HG03378 (cell line): ENCODE results near the gene HES5.

ENCODE experiments used
- ATAC-seq: cut with Tn5 transposase; IDR thresholded peaks from one replicate; pipeline ENCODE4 v1.9.1; 2021; ENCODE audit warnings: mild to moderate bottlenecking, moderate library complexity; ENCODE audit not compliant: unreplicated experiment

HES5 gene

DNA sequence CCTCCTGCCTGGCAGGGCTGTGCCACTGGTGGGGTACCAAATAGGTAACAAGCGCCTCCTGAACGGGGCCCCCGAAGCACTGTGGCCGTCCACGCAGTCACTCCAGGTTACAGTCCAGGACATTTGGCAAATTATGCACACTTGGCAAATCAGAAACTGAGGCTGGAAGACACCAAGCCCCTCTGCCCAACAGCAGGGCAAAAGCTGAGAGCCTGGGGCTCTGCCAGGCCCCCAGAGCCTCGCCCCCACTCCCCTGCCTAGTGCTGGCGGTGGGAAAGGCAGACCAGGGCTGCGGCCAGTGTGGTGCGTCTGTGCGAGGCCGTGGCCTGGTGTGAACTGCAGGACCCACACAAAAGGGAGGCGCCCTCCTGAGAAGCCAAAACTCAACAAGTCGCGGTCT is 13.1 kb downstream of the HES5 start:
- ATAC-seq, result no peak

DNA sequence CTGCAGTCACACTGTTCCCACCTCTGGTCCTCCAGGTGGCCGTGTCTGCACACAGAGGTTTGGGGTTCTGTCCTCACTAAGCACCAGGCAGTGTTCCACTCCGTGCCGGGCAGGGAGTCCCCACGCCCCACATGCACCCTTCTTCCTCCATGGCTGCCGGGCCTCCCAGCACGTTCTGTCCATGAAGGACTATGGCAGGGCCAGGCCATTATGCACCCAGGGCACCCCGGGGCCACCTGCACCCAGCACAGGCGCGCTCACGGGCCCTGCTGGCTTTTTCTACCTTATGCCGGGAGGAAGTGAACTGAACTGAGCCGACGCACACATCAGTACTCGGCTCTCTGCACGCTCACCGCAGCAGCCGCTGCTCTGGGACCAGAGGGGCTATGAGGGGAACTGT is 13.9 kb downstream of the HES5 start:
- no peak for ATAC-seq

DNA sequence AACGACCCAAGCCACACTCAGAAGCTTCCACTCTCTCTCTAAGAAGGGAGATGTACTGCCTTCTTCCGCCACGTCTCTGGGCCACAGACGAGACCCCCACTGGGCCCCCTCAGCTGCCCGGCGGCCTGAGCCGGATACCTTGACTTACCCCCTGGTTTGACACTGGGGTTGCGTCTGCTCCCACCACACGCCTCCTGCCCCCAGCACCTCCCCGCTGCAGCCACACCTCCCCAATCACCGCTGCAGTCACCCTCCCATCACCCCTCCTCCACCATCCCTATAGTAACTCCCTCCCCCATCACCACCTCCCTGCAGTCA is 14.3 kb downstream of the HES5 start:
- ATAC-seq, result no peak

DNA sequence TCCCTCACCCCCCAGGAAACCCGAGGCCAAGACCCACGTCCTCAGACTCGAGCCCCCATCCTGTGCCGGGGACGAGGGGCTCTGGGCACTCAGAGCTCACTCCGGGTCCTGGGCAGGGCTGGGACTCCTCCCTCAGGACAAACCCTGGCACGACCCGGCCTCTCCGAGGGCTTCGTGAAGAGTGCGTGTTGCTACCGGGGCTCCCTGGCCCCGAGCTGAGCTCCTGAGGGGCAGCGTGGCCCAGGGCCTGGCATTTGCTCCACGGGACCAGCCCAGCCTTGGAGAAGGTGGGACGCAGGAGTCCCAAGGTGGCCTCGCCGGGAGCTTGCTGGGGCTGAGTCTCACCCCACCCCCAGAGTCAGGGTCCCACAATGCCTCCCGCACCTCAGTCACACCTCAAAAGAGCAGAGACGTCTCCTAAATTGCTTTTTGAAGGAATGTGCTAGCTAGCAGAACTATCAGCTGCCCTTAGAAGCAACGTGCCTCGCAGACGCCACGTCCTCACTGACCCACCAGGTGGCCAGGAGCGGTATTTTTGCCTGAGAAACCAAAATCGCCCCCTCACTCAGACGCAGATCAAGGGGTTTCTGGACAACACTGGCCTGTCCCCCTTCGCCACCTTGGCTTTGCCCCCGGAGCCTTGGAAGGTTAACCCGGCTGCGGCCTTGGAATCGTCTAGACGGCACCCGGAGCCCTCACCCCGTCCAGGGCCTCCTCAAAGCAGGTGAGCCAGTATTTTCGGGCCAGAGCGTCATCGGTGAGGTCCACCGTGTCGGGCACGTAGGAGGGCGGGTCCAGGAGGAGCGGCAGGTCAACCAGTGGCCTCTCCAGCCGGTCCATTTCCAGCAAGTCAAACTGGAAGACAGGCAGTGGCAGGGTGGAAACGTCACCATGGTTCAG is 14.9 kb downstream of the HES5 start:
- ATAC-seq, result no peak

DNA sequence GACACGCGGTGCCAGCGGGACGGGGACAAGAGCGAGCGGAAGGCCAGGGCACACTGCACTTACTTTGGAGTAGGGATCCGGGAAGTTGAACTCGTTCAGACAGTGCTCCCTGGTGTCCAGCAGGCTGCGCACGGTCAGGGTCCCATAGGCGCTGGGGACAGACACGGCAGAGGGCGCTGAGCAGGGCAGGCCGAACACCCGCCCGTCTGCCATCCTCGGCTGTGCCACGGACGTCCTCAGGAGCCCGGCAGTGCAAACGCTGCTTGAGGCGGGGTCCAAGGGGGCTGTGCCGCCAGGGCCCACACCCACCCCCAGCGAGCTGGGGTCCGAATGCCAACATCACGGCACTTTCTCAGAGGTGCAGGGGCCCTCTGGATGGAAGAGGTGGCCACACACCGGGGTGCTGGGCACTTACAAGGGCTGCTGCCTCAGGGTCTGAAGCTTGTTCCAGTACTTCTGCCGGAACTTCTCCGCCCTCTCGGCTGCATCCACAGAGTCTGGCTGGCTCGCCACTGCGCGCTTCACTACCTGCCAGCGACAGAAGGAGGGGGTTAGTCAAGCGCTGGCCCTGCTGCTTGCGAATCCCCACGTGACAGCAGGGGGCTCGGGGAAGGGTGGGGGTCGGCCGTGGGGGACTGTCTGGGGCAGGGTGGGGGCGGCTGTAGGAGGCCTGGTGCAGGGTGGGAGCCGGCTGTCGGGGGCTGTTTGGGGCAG is 16.0 kb downstream of the HES5 start:
- no peak for ATAC-seq

DNA sequence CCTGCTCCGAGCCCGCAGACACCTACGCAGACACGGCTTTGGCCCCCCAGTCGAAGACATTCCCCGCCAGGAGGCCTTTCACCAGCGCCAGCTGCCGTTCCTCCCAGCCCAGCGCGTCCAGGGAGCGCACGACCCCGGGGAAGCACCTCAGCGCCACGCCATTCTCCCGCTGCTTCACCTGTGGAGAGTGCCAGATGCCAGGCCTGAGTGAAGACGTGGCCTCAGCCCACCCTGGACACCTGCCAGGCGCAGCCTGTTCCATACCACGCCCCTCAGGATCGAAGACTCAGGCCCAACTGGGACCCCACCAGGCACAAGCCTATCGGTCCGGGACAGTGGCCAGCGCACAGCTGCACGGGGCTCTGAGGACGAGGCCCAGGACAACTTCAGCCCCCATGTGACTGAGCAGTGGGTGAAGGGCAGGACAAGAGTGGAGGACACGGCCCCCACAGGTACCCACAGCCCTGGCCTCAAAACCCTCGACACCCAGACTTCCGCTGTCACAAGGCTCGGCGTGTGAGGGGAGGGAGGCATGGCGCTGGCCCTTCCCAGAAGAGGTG is 17.1 kb downstream of the HES5 start:
- ATAC-seq, result no peak

DNA sequence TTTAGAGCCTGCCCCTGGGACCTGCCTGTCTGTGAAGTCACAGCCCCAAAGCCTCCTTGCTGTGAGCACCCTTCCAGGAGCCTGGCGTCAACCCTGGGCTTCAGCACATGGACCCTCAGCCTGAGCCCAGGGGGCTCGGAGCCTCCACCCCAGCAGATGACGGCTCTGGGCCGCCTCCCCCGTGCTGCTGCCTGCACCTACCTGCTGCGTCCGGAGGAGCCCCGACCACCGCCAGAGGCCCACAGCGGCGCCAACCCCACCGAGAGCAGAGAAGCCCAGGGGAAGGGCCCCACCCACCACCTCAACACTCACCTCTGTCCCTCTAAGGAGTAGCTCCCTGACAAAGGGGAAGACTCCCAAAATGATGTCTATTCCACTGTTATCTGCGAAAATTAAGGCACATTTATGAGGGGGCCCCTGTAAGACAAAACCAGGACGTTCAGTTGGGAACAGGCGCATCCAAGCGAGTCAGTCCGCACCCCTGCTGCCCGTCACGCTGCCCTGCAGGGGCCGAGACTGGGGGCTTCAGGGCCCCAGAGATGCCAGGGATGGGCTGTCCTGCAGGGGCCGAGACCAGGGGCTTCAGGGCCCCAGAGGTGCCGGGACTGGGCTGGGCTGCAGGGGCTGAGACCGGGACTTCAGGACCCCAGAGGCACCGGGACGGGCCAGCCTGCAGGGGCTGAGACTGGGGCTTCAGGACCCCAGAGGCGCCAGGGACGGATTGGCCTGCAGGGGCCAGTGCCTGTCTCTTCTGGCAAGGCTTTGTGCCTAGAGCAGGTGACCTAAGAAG is 19.5 kb downstream of the HES5 start:
- no peak for ATAC-seq

DNA sequence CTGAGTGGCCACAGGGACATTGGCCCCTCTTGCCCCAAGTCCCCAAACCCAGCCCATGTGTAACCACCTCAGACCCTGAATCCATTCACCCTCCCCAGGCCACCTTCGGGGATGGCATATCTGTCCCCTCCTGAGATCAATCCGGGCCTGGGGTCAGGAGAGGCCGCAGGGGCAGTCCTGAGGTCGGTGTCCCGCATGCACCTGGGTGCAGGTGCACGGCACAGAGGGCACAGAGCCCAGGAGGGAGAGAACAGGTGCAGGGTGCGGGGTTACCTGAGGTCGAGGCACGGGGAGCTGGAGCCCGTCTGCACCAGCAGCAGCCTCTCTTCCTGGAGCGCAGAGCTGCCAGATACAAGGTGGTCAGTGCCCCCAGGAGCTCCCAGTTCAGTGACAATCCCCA is 20.5 kb downstream of the HES5 start:
- ATAC-seq, result no peak

DNA sequence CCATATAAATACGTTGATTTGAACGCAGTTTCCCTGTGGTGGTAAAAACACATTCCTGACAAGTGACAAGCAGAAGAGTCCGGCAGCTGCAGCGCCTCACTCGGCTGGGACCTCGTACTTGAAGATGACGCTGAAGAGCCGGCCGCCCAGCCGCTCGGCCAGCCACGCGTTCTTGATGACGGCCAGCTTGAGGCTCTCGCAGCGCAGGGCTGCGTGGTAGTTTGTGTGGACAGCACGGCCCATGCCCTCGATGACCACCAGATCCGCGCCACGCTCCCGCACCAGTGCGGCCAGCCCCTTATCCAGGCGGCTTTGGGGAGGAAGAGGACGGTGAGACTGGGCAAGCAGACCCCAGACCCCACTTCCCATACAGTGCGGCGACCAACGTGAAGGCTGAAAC is 21.3 kb downstream of the HES5 start:
- no peak for ATAC-seq

DNA sequence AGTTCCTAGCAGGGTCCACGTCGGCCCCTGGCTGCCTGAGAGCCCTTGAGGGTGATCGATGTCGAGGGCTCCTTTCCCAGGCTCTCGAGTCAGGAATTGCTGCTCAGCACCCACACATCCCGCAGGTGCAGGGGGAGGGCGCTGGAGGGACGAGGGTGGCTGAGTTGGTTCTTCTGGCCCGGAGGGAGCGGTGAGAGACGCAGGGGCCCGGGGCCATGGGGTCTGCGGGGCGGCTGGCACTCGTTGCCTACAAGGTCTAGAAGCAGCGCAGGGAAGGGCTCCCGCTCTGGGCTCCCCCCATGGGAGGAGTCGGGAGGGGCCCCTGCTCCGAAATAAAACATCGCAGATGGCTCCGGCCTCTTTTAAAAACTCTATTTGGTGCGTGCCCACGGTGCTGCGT is 21.9 kb downstream of the HES5 start:
- no peak for ATAC-seq

DNA sequence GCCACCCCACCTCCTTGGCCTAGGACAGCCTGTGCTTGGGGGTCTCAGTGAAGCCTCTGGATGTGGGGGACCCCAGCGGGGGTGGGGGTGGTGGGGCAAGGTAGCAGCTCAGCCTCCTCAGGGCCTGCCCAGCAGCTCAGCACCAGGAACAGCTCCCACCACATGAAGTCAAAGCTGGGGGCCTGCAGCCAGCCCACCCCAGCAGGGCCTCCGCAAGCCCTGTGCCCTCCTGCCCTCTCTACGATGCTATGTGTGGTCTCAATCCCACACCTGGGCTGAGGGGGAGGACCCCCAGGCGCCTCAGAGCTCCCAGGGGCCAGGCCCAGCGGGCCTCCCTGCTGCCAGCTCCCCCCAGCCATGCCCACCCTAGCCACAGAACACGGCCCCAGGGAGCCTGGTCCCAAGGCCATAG is 22.3 kb downstream of the HES5 start:
- no peak for ATAC-seq

DNA sequence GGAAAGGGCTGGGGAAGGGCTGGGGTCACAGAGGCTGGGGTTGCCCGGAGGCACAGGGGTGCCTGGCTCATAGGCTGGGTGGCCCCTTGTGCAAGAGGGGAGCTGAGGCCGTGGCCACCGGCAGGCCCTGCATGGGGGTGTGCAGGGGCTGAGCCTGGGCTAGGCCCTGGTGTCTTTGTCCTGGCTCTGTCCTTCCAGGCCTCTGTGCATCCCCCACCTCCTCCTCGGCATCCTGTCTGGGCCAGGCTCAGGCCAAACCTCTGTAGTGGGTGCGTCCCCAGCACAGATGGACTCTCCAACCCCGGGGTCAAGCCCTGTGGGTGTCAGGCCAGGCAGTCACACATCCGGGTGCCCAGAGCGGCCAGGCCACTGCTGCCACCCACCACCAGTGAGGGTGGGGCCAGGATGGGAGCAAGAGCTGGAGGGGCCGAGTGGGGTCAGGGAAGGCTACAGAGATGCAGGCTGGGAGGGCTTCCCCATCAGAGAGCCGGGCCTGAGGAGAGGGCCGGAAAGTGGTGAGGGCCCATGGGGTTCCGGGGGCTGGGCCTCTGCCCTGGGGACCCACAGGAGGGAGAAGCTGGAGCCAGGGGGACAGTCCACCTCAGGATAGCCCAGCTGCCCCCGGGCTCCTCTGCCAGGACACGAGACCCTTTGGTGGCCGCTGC is 23.0 kb downstream of the HES5 start:
- no peak for ATAC-seq

DNA sequence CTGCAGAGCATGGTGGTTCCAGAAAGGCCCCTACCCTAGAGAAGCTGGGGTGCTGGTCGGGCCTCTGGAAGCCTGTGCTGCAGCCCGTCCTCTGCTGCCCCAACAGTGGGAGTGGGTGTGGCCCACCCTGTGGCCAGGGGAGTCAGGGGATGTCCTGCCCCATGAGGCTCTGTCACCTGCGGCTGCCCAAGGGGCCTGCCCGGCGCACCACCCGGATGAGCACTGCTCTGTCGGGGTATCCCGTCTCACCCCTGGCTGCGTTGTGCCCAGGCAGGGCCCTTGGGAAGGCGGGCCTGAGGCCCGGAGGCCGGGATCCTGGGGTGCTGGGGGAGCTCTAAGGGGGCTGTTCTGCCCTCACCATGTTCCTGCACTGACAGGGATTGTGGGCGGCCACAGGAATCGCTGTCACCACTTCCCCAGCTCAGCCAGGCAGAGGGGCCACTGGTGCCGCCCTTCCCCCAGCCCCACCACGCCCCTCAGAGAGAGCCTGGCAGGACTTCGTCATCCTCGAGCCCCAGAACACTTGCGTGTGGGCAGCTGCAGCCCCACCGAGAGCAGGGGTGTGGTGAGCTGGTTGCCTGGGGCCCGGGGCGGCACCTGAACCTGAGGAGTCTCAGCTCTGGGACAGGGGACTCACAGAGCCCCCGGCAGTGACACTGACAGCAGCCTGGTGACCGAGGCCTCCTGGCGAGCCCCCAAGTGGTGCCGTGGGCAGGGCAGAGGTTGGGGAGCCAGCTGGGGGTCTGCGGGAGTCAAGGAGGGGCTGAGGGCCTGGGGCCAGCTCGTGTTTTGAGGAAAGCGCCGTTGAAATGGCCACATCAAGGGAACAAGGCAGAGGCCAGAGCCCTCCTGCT is 23.8 kb downstream of the HES5 start:
- ATAC-seq, result no peak

DNA sequence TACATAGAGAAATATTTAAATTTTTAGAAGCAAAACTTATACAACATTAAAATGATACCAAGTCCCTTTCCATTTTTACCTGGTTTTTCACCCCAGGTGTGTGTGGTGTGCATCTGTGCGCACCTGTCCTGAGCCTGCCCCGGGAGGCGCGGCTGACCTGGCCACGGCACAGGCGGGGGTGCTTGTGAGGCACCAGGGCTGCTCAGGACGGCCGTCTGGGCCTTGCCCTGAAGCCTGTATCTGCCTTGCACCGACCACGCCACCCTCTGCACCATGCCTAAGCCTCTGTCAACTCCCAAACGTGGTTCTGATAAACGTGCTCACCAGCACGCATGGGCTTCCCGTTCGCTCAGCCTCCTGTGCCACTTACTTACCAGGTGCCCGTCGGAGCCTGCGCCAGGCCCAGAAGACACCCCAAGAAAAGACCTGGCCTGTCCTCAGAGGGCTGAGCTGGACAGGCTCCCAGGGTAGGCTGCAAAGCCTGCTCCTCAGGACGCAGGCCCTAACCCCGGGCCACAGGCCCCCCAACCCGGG is 24.5 kb downstream of the HES5 start:
- ATAC-seq, result no peak

DNA sequence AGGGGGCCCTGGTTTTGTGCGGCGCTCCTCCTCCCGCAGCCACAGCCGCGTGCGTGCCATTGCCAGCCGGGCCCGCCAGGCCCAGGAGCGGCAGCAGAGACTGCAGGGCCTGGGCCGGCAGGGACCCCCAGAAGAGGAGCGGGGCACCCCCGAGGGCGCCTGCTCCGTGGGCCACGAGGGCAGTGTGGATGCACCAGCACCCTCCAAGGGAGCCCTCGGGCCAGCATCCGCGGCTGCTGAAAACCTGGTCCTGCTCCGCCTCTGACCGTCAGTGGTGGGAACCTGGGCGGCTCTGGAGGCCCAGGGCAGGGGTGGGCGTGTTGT is 25.2 kb downstream of the HES5 start:
- no peak for ATAC-seq

DNA sequence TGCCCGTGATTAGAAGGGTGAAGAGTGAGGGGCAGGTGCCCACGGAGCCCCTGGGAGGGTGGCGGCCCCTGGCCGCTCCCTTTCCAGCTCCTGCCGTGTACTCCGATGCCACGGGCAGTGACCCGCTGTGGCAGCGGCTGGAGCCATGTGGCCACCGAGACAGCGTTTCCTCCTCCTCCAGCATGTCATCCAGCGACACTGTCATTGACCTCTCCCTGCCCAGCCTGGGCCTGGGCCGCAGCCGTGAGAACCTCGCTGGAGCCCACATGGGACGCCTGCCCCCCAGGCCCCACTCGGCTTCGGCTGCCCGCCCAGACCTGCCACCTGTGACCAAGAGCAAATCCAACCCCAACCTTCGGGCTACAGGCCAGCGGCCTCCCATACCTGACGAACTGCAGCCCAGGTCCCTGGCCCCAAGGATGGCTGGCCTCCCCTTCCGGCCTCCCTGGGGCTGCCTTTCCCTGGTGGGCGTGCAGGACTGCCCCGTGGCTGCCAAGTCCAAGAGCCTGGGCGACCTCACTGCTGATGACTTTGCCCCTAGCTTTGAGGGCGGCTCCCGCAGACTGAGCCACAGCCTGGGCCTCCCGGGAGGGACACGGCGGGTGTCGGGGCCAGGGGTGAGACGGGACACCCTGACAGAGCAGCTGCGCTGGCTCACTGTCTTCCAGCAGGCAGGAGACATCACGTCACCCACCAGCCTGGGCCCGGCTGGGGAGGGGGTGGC is 25.7 kb downstream of the HES5 start:
- ATAC-seq, result no peak

DNA sequence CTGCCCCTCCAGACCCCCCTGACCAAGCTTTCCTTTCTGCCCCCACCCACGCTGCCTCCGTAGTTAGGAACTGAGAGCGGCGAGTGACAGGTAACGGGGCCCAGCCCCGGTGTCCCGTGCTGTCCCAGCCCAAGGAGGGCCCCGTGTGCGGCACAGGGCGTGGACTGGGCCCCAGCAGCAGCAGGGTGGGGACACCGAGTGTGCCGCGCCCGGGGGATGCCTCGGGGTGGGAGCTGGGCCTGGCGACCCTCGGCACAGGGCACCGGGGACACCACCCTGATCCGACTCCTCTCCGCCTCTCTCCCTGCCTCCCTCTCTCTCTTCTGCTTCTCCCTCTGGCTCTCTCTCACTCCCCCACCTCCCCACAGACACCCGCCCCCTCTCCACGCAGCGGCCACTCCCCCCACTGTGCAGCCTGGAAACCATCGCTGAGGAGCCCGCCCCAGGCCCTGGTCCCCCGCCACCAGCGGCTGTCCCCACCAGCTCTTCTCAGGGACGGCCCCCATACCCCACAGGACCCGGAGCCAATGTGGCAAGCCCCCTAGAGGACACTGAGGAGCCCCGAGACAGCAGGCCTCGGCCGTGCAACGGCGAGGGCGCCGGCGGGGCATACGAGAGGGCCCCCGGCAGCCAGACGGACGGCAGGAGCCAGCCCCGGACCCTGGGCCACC is 26.4 kb downstream of the HES5 start:
- no peak for ATAC-seq

DNA sequence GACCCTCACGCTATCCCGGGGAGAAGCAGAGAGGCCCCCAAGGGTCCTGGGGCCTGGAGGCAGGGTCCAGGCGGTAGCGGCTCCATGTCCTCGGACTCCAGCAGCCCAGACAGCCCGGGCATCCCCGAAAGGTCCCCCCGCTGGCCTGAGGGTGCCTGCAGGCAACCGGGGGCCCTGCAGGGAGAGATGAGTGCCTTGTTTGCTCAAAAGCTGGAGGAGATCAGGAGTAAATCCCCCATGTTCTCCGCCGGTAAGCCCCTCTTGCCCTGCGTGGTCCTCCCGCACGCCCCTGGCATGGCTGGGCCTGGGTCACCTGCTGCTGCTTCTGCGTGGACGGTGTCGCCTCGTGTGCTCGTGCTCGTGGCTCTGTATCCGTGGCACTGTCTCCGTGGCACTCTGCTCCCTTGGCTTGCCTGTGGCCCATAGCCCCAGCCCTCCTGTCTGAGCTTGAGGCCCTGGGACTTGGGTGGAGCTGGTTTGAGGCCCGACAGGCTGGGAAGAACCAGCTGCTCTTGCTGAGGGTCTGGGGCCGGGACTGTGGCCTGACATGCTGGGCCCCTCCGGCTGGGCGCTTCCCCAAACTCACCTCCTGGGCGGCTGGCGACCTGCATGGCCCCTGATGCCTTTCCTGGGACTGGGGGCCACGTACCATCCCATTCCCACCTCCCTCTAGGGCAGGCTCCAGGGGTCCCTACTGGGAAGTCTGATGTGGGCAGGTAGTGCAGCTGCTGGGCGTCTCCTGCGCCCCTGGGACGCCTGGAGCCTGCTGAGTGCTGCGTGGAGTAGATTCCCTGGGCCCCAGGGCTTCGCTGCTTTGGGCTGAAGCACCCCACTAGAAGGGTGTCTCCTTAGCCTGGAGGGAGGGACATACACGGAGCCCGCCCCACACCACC is 27.2 kb downstream of the HES5 start:
- no peak for ATAC-seq
